GM19193 (cell line): ENCODE results near the gene RHOC.

Source experiments
- POLR2A ChIP-seq: IDR thresholded peaks from 4 replicates; pipeline ENCODE4 v1.6.1; 2011; ENCODE audit not compliant: insufficient read depth, insufficient read length; ENCODE audit errors: extremely low read depth

RHOC gene

DNA sequence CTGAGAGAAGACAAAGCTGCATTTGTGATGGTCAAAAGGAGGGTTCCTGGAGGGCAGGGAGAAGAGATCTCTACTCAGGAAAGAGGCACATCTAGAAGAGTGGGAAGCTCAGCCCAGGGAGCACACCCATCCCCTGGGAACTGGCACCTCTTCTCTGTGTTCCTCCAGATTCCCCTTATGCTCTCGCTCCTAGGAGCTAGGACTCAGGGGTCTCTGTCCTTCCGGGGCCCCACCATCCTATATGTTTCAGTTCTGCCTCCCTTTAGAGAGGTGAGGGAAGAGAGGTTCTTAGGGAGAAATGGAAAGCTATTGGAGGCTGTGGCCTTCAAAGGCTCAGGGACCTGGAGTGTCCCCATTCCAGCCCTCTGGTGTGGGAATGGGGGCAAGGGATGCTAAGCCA is 12.8 kb upstream of the RHOC start:
- TF ChIP-seq POLR2A, result no peak

DNA sequence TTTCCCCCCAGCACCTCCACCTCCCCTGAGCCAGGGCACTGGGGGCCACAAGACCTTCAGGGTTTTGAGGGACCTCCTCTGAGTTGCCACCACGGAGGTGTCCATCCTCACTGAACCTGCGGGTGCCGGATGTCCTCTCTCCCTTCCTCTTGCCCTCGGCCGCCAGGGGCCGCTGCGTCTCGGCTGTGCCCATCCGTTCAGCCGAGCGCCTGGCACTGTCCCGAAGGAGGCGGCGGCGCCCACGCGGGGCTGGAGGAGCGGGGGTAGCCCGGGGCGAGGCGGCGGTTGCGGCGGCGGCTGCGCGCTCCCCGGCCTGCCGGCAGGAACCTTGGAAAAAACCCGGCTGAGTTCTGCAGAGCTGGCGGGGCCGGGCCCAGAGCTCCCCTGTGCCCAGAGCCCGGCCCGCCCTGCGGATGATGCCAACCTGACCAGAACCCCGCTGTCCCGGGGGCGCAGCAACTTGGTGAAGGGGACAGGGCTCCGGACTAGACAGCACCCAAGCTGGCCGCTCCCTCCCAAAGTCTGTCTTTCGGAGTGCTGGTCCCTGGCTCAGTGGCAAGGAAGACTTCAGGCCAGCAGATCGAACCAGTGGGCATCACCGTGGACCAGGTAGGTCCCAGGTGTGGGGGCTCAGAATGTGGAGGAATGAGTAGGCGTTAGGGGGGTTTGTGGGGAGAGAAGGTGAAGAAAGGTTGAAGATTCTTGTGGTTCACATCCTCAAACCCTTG is 11.9 kb upstream of the RHOC start:
- no peak for TF ChIP-seq POLR2A

DNA sequence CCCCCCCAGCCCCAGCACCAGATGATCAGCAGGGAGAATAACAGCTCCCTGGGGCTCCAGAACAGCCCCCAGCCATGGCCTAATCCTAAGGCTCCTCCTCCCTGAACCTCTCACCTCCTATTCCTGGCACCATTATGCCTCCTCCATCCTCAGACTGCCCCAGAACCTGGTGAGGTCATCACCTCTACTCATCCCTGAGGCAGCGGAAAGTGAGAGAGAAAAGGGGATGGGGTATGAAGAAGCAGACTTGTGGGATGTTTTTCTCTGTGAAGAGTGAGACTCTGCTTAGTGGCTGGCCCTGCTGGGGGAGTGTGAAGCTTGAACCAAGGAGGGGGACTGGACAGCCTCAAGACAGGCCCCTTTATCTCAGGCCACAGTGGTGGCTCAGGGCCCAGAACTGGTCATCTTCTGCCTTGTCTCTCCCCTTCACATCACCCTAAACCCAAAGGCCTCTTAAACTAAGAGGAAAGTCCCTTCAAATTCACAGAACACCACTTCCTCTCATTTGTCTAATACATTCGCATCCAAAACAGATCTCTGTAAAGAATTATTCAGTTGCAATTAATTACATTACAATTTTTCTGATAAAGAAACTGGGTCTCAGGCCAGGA is 10.4 kb upstream of the RHOC start:
- no peak for TF ChIP-seq POLR2A

DNA sequence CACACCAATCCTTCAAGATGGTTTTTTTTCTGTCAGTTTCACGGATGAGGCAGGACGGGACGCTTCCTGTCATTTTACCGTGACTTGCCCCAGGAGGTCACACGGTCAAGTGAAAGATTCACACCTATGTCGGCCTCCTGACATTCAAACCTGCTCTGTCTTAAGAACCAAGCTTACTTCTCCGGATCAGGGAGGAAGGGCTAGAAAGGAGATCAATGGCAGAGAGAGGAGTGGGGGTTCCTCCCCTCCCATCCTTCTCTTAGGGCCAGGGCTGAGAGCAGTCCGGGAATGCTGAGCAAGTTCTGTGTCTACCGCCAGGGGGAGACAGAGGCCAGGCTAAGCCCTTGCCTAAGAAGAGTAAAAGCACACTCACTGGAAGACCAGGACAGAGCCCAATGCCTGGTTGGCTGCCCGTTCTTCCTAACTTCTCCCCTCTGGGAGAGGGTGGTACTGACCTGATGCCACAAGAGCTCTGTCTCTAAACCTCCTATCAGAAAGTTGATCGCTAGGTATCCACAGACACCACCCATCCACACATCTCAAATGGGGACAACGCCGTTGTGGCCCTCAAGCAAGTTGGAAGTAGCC is 9.3 kb upstream of the RHOC start:
- no peak for TF ChIP-seq POLR2A

DNA sequence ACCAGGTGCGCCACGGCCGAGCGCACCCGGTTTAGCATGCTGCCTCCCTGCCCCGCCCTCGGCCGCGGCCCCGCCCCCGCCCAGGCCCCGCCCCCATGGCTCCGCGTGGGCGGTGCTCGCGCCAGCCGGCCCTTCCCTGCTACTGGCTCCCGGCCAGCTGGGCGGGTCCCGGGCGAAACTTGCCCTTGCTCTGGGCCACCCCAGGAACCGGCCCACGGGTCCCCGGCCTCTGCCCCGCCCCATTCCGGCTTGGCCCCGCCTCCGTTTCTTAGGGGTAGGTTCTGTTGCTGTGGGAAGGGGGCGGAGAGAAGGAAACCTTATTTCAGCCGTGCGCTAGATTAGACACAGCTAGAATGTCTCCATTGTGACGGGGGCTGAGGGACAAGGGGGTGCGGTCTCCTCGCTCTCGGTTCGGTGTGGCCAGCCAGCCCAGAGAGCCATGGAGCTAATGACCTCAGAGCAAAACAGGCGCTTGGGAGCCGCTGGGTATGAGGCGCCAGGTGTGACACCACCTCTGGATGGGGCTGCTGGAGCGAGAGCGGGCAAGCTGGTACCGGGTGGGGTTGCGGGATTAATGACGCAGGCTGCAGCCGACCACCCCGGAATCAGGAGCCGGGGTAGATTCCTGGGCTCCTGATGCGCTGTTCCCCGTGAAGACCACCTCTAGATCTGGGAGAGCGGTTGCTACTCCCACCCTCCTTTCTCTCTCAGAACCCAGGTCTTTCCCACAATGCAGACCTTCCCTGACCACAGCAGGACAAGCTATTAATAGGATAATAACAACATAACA is 8.5 kb upstream of the RHOC start, which contains the start of gene PPM1J:
Gene PPM1J, minus strand, starts transcription at position 69 of the 790 bp plus-strand sequence. Its CDS starts 31 bp downstream, at position 38.
- no peak for TF ChIP-seq POLR2A

DNA sequence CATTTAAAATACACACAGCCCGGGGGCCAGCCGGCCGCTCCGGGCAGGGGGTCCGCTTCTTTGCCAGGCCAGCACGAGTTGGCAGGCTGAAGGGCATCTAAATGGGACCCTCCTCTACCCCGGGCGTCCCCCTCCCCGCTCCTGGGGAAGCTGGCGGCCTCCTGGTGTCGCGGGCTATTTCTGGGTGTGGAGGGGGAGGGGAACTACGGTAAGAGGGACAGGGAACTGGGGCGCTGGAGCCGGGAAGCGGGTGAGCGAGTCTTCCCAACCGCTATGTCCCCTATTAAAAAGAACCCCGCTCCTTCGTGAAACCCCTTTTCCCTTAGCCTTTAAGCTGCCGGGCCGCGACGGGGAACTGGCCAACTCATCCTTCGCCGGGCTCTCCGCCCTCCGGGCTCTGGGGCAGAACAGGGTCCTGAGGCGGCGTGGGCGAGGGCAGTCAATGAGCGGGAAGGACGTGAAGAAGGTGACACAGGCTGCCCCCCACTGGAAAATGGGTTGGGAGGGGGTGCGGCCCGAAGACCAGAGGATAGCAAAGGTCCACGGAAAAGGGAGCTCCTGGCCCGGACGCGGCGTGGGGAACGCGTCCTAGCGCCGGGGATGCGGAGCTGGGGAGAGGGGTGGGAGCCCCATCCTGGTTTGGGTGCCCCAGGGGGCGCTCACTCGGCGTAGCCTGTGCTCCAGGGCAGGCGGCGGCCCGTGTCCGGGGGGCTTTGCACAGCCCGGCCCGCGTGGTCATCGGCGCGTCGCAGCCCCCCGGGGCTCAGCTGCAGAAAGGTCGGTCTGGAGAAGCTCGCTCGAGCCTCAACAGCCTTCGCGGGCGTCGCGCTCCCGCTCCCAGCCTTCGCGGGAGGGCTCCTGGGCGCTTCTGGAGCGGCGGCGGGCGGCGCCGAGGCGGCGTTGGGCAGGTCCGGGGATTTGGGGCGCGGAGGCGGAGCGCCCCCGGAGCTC is 7.7 kb upstream of the RHOC start:
- no peak for TF ChIP-seq POLR2A

DNA sequence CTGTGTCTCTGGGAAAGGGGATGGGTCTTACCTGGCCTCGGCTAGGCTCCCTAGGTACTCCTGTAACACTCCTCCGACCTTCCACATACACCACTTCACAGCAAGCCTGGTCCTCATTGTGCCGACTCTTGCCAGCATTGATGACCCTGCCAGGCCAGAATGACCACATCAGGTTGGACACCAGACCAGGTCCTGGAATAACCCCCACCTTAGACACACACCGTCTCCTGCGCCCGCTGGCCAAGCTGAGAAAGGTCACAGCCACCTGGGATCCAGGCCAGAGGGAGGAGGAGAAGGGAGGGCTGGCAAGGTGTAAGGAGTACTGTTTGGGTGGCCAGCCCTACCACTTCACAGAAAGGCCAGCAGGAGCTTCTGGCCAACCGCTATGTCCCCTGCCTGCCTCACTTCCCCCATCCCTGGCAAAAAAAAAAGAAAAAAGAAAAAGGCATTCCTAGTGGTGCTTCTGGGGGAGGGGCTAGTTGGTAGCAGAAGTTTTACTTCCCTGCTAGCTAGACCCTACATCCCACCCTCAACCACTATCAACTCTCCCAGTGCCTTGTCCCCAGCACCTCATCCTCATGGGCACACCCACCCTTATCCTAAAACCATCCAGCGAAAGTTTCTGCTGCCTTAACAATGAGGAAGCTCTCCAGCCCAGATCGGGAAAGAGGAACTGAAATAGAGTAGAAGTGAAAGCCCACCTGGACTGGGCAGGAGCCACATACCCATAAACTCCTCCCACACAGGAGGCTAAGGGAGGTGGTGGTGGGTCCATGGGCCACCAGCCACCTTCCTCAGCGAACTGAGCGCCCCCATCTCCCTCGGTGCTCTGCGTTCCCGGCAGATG is 6.8 kb upstream of the RHOC start:
- no peak for TF ChIP-seq POLR2A

DNA sequence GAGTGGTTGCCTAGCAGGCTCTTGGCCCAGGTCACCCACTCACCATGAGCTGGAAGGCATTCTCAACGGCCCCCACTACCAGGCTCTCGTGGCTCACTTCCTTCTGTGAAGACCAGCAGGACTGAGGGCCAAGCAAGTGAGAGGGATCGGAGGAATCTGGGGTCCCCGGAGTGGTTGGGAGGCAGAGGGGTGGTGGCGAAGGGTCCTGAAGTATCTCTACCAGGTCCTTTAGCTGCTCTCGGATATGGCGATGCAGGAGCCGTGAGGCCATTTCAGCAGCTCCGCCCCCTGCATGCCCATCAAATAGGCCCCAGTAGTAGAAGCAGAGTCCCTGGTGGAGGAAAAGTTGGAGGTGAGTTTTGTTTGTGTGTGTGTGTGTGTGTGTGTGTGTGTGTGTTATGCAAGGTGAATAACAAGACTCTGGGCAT is 5.8 kb upstream of the RHOC start:
- no peak for TF ChIP-seq POLR2A

DNA sequence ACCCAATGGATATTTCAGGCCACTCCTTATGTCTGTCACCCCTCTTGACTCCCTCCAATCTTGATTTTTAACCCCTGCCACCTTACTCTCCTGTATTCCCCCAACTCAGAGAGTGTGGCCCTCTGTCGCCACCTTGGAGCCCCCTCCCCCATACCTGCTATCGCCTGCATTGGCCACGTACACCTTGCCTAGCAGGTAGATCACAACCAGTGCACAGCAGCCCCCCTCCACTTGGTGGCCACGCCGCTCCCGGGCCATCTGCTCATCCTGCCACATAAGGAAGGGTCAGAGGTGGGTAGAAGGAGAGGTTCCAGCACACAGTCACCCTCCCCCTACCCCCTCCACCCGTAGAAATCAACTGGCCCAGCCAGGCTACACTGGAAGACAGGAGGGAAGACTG is 5.3 kb upstream of the RHOC start:
- no peak for TF ChIP-seq POLR2A

DNA sequence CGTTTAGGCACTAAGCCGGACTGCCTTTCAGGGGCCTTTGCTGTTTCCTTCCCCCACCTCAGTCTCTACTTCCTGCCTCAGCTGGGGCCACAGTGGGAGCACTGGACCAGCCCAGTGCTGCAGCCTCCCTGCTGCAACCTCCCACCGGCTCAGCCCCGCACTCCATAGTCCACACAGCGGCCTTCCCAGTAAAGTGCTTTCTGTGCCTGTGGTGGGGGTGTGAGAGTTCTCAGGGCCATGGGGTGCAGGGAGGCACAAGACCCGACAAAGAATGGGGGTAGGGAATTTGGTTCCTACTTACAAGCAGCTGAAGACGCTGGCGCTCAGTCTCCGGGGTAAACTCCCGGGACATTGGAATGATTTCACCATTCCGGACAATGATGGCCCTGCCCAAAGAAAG is 4.7 kb upstream of the RHOC start:
- TF ChIP-seq POLR2A, result no peak

DNA sequence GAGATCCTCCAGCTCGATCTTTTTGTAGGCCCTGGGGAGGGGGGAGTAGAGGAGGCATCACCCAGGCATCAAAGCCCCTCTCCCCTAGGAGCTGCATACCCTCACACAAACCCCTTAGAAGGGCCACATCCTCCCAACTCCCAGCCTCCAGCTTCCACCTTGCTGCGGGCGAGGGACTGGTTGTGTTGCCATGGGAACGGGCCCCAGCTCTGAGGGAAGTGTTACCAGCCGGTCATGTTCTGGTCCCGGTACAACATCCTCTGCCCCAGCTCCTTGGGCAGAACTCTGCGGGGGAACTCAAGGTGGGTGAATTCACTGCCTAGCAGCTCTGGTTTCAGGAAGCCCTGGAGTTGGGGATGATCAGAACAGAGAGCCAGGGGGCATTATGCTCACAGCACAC is 4.1 kb upstream of the RHOC start:
- no peak for TF ChIP-seq POLR2A

DNA sequence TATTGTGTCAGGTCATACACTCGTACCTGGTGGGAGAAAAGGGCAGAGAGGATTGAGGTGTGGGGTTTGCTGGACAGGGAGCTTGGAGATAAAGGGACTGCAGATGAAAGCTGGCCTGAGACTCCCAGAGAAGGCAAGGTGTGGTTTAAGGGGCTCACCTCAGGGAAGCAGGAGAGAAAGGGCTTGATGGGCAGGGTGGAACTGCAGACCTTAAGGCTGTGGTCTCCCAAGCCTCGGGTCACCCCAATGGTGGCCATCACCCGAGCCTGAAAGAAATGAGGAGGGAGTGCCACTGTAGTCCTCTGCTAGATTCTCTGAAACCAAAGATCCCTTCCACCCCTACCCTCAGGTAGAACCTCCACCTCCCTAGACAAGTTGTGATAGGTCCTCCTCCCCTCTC is 3.7 kb upstream of the RHOC start:
- TF ChIP-seq POLR2A, result no peak

DNA sequence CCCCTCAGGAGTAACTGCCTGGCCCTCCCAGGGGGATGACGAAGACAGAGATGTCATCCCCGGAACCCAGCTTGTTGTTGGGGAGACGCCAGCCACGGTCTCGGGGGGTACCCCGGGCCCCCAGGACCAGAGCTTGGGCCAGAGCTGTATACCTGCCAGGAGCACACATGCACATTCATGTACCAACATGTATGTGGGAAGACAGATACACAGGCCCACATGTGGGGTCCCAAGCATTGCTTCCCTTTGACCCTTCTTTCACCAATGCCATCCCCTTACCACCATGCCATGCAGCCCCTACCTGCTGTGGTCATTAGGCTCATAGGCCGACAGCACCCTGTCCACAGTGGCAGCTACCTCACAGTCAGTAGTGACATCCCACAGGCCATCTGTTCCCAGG is 3.2 kb upstream of the RHOC start:
- TF ChIP-seq POLR2A, result no peak
